D721Med (cell line): Measurements from ENCODE around the gene DNTT.

Experiments used
- DNase-seq: peaks from one replicate; pipeline ENCODE4 v3.0.0; 2011; ENCODE audit warnings: low spot score; ENCODE audit not compliant: insufficient read length
- FAIRE-seq: peaks from 2 replicates; lab custom pipeline; 2011; peaks lifted over from hg19 to GRCh38; lab: Jason Lieb, UNC
- TF ChIP-seq, protein P1 (sequence below): IDR thresholded peaks from 2 replicates; pipeline ENCODE4 v1.5.1; 2012; ENCODE audit warnings: mild to moderate bottlenecking, control low read depth; ENCODE audit not compliant: insufficient read depth; ENCODE audit errors: missing control alignments

The DNTT gene

DNA sequence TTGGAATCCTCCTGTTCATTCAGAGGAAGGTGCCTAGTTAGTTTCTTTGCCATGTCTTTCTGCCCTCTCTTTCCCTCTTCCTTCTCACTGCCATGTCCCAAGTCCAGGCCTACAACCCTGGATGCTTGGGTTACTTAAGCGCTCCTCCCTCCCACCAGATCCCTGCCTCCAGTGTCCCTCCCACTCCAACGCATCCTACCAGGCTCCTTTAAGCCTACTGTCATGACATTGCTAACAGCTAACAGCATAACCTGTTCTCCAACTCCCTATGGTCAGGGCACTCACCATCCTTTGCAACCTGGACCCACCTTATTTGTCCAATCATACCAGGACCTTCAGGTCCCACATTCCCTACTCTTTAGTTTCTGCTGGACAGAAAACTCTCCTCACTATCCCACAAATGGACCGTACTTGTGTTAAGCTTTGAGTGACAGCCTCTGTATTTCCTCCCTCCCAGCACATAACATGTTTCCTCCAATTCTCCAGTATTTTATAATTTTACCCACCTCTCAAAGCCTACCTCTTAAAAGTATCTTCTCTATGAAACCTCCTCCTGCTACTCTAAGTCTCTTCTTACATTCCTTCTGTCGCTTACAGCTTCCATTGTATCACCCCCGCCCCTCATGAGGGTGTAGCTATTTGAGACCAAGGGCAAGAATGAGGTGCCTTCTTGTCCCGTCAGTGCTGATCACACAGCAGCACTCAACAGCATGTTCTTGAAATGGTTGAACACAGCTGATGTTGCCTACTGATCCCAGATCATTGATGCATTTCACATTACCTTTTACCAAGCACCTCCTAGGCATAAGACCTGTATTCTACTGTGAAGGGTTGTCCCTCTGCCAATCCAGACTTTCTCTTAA lies 34.6 kb upstream of the DNTT start:
- no peak for FAIRE-seq
- TF ChIP-seq, protein P1, sequence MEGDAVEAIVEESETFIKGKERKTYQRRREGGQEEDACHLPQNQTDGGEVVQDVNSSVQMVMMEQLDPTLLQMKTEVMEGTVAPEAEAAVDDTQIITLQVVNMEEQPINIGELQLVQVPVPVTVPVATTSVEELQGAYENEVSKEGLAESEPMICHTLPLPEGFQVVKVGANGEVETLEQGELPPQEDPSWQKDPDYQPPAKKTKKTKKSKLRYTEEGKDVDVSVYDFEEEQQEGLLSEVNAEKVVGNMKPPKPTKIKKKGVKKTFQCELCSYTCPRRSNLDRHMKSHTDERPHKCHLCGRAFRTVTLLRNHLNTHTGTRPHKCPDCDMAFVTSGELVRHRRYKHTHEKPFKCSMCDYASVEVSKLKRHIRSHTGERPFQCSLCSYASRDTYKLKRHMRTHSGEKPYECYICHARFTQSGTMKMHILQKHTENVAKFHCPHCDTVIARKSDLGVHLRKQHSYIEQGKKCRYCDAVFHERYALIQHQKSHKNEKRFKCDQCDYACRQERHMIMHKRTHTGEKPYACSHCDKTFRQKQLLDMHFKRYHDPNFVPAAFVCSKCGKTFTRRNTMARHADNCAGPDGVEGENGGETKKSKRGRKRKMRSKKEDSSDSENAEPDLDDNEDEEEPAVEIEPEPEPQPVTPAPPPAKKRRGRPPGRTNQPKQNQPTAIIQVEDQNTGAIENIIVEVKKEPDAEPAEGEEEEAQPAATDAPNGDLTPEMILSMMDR = no peak
- no peak for DNase-seq

DNA sequence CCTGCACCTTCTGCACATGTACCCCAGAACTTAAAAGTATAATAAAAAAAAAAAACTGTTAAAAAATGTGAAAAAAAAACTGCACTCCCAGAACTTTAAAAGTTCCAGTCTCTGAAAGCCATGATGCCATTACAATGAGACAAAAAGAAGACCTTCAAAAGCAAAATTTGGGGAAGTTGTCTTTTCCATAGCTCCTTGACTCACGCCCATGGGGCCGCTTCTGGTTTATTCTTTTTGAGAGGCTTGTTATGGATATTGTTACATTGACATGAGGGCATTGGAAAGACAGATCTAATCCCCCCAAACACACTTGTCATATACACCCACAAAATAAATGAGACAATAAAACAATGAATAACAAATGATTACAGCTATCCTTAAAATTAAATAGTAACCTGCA lies 33.7 kb upstream of the DNTT start:
- FAIRE-seq = no peak
- no peak for DNase-seq
- TF ChIP-seq, protein P1 = no peak

DNA sequence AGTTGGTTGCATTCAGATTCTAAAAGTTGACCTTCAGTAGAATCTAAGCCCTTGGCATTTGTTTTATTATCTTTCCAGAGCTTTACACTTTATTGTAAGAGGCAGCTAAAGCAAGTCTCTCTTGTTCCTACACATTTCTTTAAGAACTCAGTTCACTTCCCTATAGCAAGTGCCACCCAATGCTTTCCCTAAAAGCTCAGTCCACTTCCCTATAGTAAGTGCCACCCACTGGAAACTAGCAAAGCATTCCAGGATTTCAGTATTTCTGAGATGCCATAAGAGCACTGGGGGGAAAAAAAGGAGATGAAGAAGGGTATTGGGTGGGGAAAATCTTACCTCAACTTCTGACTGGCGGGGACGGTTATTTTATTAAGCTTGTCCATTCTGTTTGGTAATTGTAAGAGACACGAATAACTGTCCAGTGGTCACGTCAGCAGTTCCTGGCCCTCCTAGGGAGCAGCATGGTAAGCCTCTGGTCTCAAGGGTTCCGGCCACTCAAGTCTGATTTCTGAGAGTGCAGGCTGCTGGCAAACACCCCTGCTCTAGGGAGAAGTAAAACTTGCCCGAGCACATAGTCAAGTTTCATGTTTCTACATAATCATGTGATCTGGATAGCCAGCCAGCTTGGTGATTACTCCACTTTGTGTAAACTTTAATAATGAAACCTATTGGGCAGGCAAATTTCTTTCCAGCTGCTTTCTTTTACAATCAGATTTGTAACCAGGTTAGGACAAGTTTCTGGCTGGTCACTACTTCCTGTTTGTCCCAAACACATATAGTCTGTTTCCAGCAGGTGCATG lies 33.0 kb upstream of the DNTT start, which contains the start of gene BLNK:
Gene BLNK, minus strand, starts transcription at position 554 of the 800 bp plus-strand sequence. Its CDS starts 171 bp downstream, at position 383.
- FAIRE-seq = no peak

DNA sequence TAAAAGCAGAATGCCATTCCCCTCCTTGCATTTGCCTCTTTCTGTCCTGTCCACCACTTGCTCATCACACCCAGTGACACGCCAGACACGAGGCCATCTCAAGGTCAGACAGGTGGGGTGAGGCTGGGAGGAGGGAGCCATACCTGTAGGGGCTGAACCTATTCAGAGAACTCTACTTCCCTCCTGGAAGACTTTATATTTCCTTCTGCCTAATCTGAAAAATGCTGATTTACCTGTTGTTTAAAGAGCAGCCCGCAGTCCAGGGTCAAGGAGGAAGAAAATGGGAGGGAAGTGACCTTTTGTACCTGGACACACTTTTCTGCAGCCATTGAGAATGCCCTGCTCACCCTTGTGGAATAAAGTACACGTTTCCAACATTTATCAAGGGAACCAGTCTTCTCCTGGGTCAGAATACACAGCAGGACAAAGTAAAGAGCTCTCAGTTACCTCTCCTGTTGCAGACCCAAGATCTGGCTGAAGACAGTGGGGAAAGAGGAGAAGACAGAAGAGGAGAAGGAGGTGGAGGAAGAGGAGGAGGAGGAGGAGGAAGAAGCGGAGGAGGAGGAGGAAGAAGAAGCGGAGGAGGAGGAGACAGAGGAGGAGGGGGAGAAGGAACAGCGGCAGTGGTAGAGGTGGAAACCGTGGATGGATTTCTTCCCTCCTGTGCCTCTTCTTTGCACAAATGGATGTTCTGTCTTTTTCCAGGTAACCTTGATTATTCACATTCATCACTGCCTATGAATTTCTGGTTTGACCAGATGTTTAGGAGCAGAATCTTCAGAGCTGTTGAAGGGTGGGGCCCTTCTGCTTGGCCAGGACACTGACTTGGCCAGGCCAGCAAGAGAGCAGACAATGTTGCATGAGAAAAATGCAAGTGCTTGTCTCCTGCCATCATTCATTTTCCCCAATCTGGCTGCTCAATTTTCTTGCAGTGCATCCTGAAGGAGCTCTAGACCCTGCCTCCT lies 31.6 kb upstream of the DNTT start:
- FAIRE-seq (no peak), DNase-seq (no peak)
- TF ChIP-seq, protein P1 = no peak

More for the DNA sequence above, 33.0 kb upstream of the DNTT start, which contains the start of gene BLNK:
- TF ChIP-seq, protein P1 = no peak
- DNase-seq = no peak

DNA sequence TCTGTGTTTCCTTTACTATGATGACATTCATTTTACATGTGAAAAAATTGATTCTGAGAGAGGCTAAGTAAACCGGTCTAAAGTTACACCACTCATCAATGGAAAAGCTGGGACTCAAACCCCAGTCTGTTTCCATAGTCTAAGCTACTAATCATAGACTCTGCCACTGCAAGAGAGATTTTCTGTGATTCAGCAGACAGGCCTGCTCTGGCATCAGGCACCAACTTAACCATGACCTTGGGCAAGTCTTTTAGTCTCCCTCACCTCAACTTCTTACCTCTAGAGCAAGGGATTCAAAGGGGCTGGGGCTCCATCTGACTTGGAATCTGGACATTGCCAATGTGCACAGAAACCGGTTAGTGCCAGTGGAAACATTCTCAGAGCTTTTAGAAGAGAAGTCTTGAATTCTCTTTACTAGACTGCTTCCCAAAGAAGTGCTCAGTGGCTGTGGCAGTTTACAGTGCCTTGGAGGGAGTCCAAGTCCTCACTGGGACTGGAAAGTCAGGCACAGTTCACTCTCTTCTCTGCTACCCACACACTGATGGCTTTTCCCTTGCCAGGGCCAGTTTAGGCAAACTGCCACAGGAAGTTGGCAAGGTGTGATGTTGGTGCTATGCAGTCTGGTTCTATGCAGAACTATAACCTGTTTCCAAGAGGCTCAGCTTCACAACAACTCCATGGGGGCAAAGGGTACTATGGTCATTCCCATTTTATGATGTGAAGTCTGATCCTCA lies 28.4 kb upstream of the DNTT start:
- TF ChIP-seq, protein P1 = no peak
- FAIRE-seq (no peak), DNase-seq (no peak)

DNA sequence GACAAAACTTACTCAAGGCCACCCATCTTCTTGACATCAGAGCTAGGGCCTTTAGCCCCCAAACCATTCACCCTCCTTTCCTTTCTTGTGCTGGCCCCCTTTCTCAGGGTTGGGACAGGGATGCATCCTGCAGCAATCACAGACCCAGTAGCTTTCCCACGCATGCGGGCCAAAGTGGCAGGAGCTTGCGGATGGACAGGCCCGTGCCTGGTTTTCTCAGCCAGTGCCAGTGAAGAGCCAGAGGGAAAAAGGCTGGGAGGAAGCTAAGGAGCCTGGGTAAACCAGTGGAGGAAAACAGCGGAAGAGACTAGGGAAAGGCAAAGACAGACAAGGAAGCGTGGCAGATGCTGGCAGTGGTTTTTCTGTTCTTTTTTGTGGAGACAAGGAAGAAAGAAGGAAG lies 27.8 kb upstream of the DNTT start:
- DNase-seq (no peak), FAIRE-seq (no peak)
- TF ChIP-seq, protein P1 = no peak
